Activated T-cell treated with anti-CD3 and anti-CD28 coated beads, Interleukin-2, amount 50 U/mL, for 1 hour (primary cell): Measurements from ENCODE around the gene ARHGEF7.
"Not testable (repeated sequence)": the region's sequence is repeated elsewhere in the genome, so short reads cannot be mapped to it uniquely, and the experiment has no call there.

ENCODE experiments used
- DNase-seq: peaks from one replicate; pipeline ENCODE4 v3.0.0-alpha.2; 2020

ARHGEF7 gene

GRCh38 chr13:111175372-111175771 lies 60.3 kb downstream of the ARHGEF7 start:
- no peak for DNase-seq

DNA sequence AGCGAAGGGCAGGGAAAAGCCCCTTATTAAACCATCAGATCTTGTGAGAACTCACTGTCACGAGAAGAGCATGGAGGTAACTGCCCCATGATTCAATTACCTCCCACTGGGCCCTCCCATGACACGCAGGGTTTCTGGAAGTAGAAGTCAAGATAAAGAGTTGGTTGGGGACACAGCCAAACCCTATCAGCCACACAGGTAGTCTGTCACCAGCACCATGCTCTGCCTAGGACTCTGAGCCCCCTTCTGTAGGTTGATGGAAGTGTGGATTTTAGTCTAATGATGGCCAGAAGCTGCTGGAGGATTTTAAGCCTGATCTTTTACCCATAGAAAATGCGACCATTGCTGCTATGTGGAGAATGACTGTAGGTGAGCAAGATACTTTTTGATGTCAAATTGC lies 60.8 kb downstream of the ARHGEF7 start:
- no peak for DNase-seq

- no peak for DNase-seq
These were observed 61.3 kb downstream of the ARHGEF7 start for GRCh38 chr13:111176421-111176820.

GRCh38 chr13:111177081-111177711 lies 62.1 kb downstream of the ARHGEF7 start:
- peak; percentile 61 for DNase-seq

- DNase-seq: no peak
These were observed 62.8 kb downstream of the ARHGEF7 start for GRCh38 chr13:111177921-111178320.

DNA sequence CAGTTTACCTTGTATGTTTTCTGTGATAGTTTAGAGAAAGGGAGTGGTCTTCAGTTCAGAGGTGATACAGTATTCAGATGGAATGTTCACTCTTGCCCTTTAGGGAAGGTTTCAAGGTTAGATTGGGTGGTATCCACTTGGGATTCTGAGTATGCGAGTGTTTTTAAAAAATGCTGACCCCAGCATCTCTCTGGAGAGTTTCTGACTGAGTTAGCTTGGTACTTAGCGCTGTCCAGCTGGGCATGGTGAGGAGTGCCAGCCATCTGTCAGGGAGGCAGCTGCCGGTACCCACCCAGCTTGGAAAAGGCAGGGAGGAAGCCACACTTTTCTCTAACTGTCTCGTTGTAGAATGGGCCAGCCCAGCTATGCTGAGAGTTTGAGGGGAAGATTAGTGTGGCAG lies 63.3 kb downstream of the ARHGEF7 start:
- no peak for DNase-seq

DNA sequence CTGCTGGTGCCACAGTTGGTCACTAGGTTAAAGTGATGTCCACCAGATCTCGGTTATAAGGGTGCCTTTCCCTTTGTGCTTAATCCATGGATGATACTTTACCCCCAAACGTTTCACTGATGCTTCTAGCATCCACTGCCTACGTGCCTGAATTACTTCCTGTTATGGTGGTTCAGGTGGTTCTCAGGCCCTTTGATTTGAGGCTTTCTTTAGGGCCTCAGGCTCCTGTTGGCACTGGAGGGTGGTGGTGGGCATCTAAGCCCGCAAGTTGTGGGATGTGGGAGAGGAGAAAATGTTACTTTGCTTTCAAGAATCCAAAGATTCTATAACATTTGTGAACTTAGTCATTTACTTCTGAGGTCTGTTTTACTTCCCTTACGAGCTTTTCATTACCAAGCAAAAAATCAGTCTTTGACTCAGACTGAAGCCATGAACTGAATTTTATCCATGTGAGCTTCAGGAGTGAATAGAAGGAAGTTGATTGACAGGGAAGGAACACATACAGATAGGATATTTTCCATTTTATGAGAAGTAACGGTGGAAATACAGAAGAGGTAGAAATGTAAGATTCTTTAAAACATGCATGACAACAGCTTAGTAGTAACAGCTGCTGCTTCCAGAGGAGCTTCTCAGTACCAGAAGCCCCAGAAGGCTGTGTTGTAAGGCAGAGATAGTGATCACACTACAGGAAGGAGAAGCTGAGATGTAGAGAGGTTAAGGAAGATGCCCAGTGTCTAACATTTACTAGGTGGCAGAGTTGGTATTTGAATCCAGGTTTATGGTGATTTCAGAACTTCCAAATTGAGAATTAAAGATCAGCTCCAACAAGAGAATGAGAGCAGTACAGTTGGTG lies 65.0 kb downstream of the ARHGEF7 start:
- no peak for DNase-seq

- no peak for DNase-seq
These were observed 66.9 kb downstream of the ARHGEF7 start for GRCh38 chr13:111181977-111182376.

GRCh38 chr13:111183087-111183645 lies 68.1 kb downstream of the ARHGEF7 start:
- DNase-seq: no peak

DNA sequence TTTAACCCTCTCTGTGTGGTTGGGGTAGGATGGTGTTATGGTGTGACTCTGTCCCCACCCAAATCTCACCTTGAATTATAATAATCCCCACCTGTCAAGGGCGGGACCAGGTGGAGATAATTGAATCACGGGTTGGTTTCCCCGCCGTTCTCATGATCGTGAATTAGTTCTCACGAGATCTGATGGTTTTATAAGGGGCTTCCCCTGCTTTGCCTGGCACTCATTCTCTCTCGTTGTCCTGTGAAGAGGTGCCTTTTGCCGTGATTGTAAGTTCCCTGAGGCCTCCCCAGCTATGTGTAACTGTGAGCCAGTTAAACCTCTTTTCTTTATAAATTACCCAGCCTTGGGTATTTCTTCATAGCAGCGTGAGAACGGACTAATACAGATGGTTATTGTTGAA lies 68.8 kb downstream of the ARHGEF7 start:
- no peak for DNase-seq

DNA sequence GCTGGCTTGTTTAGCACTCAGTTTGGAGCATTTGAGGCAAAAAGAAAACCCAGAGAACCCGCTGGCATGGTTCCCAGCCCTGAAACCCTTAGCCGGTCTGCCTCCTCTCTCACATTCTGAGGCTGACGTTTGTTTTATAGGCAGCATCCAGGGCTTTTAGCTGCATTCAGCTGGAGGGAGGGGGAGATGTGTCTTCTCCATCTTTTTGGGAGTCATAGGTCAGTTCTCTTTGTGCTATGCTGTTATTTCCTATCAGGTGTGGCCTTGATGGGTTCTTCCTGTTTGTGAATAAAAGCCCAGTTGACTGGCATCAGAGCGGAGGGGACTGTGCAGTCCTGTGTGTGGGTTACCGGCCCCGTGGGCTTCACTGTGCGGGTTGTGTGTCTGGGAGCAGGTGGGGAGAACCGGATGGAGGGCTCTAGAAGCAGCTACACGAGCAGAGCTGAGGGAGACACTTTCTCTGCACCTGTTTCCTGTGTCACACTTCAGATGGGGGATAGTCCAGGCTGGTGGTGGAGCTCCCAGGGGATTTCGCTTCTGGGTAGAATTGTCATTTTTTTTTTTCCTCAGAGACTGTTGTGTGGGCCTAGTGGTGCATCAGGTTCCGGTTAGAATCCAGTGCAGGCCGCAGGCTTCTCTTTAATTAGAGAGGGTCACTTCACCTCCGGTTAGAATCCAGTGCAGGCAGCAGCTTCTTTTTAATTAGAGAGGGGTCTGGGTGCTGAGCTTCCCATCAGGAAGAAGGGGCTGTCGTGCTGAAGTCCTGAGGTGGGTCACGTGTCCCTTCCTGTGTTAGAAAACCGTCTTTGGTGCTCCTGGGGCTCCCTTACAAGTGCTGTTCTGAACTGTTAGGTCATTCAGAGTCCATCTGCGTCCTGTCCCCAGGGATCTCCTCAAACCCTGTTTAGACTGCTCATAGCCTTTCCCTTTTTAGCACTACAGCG lies 69.6 kb downstream of the ARHGEF7 start:
- peak; percentile 47 for DNase-seq

GRCh38 chr13:111186305-111186935 lies 71.3 kb downstream of the ARHGEF7 start:
- DNase-seq: no peak

DNA sequence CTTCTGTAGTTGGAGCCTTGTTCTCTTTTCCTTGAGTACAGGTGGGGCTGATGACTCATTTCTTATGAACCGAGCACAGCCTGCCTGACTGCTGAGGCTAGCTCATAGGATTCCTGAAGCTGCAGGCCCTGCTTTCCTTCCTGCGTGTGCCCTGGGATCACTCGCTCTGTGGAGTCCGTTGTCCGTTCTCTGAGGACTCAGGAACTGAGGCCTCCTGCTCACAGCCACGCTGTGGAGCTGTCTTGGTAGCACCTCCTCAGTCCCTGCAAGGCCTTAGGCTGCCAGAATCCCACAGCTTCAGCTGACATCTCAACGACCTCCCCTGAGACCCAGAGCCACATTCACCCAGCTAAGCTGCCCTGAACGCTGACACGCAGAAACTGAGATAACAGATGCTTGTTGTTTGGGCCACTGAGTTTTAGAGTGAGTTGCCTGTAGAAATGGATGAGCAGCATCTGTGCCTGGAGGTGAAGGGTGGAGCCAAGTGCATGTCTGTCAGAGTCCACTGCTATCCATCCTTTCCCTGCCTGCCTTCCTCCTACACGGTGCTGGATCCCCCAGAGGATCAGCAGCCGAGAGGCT lies 72.9 kb downstream of the ARHGEF7 start:
- DNase-seq: no peak

DNA sequence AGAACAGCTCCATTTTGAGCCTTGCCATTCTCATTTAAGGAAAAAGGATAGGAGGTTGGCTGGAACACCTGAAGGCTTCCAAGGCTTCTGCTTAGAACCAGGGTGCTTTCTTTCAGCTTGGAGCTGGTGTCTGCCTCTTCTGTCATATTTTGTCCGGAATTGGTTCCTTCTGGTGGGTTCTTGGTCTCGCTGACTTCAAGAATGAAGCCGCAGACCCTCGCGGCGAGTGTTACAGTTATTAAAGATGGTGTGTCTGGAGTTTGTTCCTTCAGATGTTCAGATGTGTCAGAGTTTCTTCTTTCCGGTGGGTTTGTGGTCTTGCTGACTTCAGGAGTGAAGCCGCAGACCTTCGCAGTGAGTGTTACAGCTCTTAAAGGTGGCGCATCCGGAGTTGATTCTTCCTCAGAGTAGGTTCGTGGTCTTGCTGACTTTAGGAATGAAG lies 74.0 kb downstream of the ARHGEF7 start:
- peak; percentile 67 for DNase-seq

DNA sequence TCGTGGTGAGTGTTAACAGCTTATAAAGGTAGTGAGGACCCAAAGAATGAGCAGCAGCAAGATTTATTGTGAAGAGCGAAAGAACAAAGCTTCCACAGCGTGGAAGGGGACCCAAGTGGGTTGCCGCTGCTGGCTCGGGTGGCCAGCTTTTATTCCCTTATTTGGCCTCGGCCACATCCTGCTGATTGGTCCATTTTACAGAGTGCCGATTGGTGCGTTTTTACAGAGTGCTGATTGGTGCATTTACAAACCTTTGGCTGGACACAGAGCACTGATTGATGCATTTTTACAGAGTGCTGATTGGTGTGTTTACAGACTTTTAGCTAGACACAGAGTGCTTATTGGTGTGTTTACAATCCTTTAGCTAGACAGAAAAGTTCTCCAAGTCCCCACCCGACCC lies 74.4 kb downstream of the ARHGEF7 start:
- DNase-seq: not testable (repeated sequence)

DNA sequence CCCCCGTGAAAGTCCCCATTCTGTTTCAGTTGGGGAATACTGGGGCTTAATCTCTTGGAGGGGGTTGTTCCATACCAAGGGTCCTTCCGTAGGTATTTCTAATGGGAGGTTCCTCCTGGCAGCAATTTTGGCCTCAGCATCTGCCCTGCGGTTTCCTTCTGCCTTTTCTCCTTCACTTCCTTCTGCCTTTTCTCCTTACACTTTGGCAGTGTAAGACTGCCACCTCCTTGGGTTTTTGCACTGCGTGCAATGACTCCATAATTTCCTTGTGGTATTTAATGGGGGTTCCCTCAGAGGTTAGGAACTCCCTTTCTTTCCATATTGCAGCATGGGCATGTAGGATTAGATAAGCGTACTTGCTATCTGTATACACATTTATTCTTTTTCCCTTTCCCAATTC lies 78.1 kb downstream of the ARHGEF7 start:
- not testable (repeated sequence) for DNase-seq

- not testable (repeated sequence) for DNase-seq
These were observed 79.5 kb downstream of the ARHGEF7 start for GRCh38 chr13:111194651-111195050.

DNA sequence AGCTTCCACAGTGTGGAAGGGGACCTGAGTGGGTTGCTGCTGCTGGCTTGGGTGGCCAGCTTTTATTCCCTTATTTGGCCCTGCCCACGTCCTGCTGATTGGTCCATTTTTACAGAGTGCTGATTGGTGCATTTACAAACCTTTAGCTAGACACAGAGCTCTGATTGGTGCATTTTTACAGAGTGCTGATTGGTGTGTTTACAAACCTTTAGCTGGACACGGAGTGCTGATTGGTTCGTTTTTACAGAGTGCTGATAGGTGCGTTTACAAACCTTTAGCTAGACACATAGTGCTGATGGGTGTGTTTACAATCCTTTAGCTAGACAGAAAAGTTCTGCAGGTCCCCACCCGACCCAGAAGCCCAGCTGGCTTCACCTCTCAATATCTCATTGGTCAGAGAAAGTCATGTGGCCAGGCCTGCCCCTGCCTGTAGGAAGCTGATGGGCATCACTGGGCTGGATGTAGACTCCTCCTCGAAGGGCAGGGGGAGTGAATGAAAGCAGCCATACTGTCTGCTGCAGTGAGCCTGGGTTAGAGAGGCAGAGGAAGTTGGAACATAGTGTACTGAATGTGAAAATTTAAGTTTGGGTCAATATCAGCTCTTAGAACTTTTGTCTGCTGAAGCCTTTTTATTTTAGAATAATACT lies 83.7 kb downstream of the ARHGEF7 start:
- DNase-seq: not testable (repeated sequence)

DNA sequence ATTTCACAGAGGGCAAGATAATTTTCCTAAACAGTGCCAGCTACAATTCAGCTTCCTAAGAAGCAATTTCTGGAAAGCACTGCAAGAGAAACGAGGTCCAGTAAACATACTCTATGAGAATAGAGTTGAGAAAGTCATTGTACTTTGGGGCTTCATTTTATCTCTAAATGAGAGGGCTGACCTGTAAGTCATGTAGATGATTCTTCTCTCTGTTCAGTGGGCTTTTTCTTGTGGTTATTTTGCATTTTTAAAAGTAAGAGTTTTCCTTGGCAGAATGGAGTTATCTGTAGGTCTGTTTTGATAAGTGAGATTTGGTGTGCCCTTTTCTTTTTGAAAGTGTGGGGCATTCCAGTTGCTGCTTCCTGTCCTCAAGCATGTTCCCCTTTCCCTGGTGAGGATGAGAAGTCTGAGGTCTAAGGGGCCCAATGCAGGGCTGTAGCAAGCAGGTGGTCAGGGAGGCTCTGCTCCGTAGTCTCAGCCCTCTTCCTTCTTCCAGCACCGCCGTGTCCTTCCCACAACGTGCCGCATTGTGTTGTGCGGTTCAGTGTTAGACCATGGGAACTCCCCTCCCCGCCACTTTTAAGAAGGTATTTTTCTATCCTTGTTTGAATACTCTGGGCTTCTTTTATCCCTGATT lies 86.3 kb downstream of the ARHGEF7 start:
- DNase-seq: no peak

DNA sequence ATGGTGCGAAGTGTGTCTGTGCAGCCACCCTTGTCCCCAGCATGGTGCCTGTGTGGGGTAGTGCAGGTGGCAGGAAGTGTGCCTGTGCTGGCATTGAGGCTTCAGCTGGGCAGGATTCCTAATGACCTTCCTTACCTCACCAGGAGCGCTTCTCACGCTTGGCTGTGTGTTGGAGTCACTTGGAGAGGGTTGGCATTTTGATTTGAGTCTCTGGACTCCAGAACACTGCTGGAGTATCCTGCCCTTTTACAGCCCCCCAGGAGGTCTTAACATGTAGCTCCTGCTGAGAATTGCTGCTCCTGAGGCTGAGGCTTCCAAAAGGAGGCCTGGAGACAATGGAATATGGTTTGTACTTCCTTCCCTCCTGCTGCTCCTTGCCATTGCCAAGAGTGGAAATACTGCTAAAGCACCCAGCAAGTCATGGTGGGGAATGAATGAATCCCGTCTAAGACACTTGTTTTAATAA lies 87.1 kb downstream of the ARHGEF7 start:
- no peak for DNase-seq

GRCh38 chr13:111202745-111203144 lies 87.6 kb downstream of the ARHGEF7 start:
- no peak for DNase-seq
